22Rv1 (cell line): ENCODE data around the gene PTX4.

ENCODE experiments used
- H3K27ac ChIP-seq: fragments of 450-650 bp; 2 replicates; pipeline ENCODE4 v1.5.1; 2017
- CTCF ChIP-seq: fragments of 450-650 bp; IDR thresholded peaks from 2 replicates; pipeline ENCODE4 v1.5.1; 2017; ENCODE audit warnings: mild to moderate bottlenecking
- ZFX ChIP-seq: fragments of 450-650 bp; IDR thresholded peaks from 2 replicates; pipeline ENCODE4 v1.6.1; 2017; ENCODE audit warnings: antibody characterized with exemption, borderline replicate concordance

The PTX4 gene

DNA sequence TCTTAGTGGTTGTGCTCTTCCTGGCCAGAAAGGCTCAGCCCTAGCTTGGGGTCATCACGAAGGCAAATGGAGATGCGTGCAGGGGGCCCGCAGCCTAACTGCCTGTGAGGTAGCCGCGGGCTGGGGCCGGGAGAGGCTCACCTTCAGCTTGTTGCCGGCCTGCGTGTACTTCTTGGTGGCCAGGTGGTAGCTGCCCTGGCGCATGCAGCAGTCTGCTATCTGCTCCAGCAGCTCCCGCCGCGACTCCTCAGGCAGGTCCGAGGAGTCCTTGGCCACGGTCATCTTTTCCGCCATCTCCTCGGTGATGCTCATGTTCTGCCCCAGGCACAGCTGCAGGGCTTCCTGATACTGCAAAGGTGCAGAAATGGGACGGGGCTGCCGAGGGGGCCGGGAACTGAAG lies 31.7 kb upstream of the PTX4 start:
- TF ChIP-seq CTCF (no peak), ZFX (no peak)
- H3K27ac ChIP-seq = no peak overlapping the region

- TF ChIP-seq ZFX (no peak), CTCF (no peak)
- H3K27ac ChIP-seq = no peak overlapping the region
Measured at GRCh38 chr16:1519831-1520230, 31.1 kb upstream of the PTX4 start.

GRCh38 chr16:1518626-1519135 lies 29.9 kb upstream of the PTX4 start:
- TF ChIP-seq ZFX (no peak), CTCF (no peak)
- no peak overlapping the region for H3K27ac ChIP-seq

DNA sequence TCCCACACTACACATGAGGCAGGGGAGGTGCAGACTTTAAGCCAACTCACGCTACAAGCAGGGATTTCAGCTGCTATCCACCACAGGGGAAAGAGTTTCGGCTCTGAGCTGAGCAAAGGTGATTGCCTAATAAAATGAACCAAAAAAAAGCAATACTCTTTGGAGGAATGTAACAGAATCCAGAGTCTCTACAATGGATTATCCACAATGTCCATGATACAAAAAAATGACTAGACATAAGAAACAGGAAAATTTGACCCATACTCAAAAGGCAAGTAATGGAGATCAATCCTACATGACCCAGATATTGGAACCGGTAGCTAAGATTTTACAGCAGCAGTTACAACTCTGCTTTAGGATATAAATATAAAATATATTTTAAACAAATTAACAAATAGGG lies 25.8 kb upstream of the PTX4 start:
- H3K27ac ChIP-seq = no peak overlapping the region
- TF ChIP-seq ZFX = no peak
- no peak for TF ChIP-seq CTCF

DNA sequence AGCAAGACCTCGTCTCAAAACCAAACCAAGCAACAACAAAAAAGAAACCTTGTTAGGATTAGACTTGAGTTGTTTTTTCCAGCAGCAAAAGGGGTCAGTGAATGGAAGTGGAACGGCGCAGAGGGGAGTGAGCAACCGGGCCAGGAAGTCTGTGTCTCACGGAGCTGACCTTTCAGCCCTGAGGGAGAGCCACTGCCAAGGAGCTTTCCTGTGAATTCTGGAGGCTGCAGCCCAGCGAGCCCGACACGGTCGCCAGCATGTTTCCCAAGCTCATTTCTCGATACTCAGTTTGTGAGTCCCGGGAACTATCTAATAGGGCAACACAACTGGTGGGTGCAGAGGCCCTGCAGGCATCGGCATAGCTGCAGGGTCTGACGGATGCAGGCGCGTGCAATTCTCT lies 24.0 kb upstream of the PTX4 start:
- no peak overlapping the region for H3K27ac ChIP-seq
- no peak for TF ChIP-seq ZFX
- TF ChIP-seq CTCF = no peak

- TF ChIP-seq ZFX (no peak), CTCF (no peak)
- no peak overlapping the region for H3K27ac ChIP-seq
Measured at GRCh38 chr16:1511662-1512569, 23.2 kb upstream of the PTX4 start.

DNA sequence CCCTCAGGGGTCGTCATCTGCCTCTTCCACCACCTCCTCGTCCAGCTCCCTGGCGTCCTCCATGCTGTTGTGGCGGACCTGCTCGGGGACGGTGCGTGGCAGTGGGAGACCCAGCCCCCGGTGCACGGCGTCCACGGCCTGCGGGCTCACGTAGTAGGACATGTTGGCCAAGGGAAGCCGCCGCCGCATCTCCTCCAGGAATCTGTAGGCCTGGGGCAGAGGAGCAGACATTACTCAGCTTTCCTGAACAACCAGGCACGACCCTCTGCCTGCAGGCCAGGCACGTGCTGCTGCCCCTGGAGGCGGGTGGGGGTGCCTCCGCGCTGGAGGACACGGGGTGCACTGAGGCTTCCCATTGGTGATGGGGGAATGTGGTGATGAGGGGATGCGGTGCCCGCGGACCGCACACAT lies 22.2 kb upstream of the PTX4 start:
- TF ChIP-seq CTCF (no peak), ZFX (no peak)
- H3K27ac ChIP-seq = no peak overlapping the region
